H7 (cell line): Measurements from ENCODE around the gene PPP4R3A. TPM values are rescaled to one million over a fixed set of nuclear protein-coding genes. Genes with fewer than 3 reads are reported as not detected.
A peak's percentile ranks its signal among the peaks of the same experiment; 100 is the strongest.
"Not testable (repeated sequence)": the region's sequence is repeated elsewhere in the genome, so short reads cannot be mapped to it uniquely, and the experiment has no call there.

Experiments used
- DNase-seq: peaks from one replicate; pipeline ENCODE4 v3.0.0; 2012
- H3K27me3 ChIP-seq: 2 replicates; pipeline ENCODE4 v1.6.0; 2011; ENCODE audit warnings: mild to moderate bottlenecking, low read length; ENCODE audit not compliant: control insufficient read depth, insufficient read depth
- H3K36me3 ChIP-seq: replicated peaks from 2 replicates; pipeline ENCODE4 v1.5.1; 2011; ENCODE audit warnings: low read length; ENCODE audit not compliant: control insufficient read depth, insufficient read depth
- H3K4me3 ChIP-seq: 2 replicates; pipeline ENCODE4 v1.5.1; 2011; ENCODE audit warnings: low read depth, mild to moderate bottlenecking, control low read depth, low read length, moderate library complexity; ENCODE audit not compliant: insufficient read depth
- total RNA-seq: library from RNA; depleted of rRNA; stranded (reverse); fragments of >200 nt; shearing (Covaris generic); gene quantifications from 2 replicates; pipeline ENCODE4 v1.2.3, GENCODE V29; 2014; rRNA removed

Gene PPP4R3A
- total RNA-seq, 1 experiment from 2014 or later: 62.9 TPM

GRCh38 chr14:91414475-91414833, 95.7 kb downstream of the PPP4R3A start:
- H3K4me3 ChIP-seq: no peak overlapping the region
- no peak for DNase-seq
- no peaks in the 10 kb centered on the region; the same call in 1 of the 2 replicates for H3K36me3 ChIP-seq
- H3K27me3 ChIP-seq: no peaks in the 10 kb centered on the region

- peak; percentile 91 for DNase-seq
- Histone ChIP-seq H3K4me3 (no peak overlapping the region), H3K36me3 (no peaks in the 10 kb centered on the region; the same call in 1 of the 2 replicates), H3K27me3 (no peaks in the 10 kb centered on the region)
Measured at GRCh38 chr14:91413547-91414474, 96.3 kb downstream of the PPP4R3A start.

DNA sequence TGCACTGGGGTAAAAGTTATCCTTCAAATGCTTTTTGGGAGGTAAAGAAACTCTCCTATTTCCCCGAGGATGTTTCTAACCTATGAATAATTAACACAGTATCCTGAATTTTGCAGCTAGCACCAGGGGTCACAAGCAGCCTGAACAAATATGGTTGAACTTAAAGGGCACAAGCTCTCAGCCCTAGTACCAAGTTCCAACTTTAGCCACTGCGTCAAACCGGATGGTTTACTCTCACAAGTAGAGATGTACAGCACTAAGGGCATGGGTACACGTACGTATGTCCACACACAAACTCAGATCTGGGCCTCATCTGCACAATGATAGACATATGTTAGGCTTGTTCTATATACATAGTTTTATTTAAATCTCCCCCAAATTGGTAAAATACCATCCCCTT, 97.2 kb downstream of the PPP4R3A start:
- no peak overlapping the region for H3K4me3 ChIP-seq
- H3K27me3 ChIP-seq: no peaks in the 10 kb centered on the region
- H3K36me3 ChIP-seq: peaks cover 2% of the 10 kb centered on the region
- no peak for DNase-seq

DNA sequence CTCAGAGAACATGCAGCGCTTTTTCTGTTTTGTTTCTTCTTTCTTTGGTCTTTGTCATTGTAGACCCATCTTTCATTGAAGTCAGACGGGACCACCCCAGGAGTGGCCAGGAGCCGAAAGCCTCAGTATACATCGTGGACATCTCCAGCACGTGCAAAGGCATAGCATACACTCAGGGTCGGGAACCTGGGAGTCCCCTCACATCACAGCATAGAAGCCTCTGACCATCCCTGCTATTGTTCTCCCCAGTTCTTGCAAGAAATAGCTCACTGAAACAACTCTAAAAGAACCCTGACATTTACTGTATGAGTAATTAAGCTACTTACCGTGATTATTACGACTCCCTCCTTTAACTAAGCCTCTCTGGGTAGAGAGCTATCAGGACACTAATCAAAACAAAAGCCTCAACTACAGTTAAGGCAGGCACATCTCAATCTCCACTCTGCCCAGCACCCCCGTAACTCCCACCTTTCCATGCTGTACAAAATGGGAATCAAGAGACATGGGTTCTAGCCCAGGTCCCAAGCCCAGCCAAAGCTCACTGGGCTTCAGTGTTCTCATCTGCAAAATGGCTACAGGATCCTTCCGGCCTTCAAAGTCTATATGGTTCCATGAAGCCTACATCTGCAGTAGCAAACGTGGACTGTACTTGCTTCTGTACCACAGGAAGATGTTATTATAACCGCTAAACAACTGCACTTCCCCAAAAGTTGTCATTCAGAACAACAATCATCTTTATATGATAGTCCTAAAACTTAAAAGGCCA, 99.2 kb downstream of the PPP4R3A start:
- H3K4me3 ChIP-seq: no peak overlapping the region
- DNase-seq: no peak
- H3K27me3 ChIP-seq: no peaks in the 10 kb centered on the region
- H3K36me3 ChIP-seq: peaks cover 3% of the 10 kb centered on the region

- H3K36me3 ChIP-seq: peaks cover 3% of the 10 kb centered on the region
- no peaks in the 10 kb centered on the region for H3K27me3 ChIP-seq
- DNase-seq: no peak
- H3K4me3 ChIP-seq: no peak overlapping the region
Measured at GRCh38 chr14:91409928-91410718, 100.0 kb downstream of the PPP4R3A start.

GRCh38 chr14:91409240-91409639, 100.9 kb downstream of the PPP4R3A start:
- not testable (repeated sequence) for H3K36me3 ChIP-seq, H3K27me3 ChIP-seq, DNase-seq, H3K4me3 ChIP-seq

Other genes starting within 250 kb of the PPP4R3A start
- gene CCDC88C, start 92.5 kb downstream of the PPP4R3A start, total RNA-seq: 25.2 and 34.0 TPM in 2 replicates
- 0.35 and 0.41 TPM in 2 replicates for gene CATSPERB, start 221.8 kb upstream of the PPP4R3A start, total RNA-seq